Stomach (tissue), 9 donors: ENCODE results near the gene TCP11L2. TPM values are rescaled to one million over a fixed set of nuclear protein-coding genes. Genes with fewer than 3 reads are reported as not detected.
"Not testable (repeated sequence)": the region's sequence is repeated elsewhere in the genome, so short reads cannot be mapped to it uniquely, and the experiment has no call there.

Experiments used
- DNase-seq, 2 donors: peaks; one replicate each; pipeline versions ENCODE4 v3.0.0 to v3.0.0-alpha.2; 2013 to 2019
- H3K27ac ChIP-seq, 5 donors: fragments of 200-600 bp in 4 of 5; sonication (generic) in 4 of 5; one replicate each; pipeline ENCODE4 v1.5.1; 2013 to 2019; ENCODE audit warnings: mild to moderate bottlenecking in 1 of 5, moderate library complexity in 1 of 5
- H3K27me3 ChIP-seq, 3 donors: fragments of 200-600 bp; sonication (generic); one replicate each; pipeline ENCODE4 v1.5.1; 2017 to 2019; ENCODE audit warnings: mixed run types in 1 of 3
- H3K36me3 ChIP-seq, 4 donors: fragments of 200-600 bp; sonication (generic); 1 replicate in 3 of 4; 2 replicates in 1 of 4; pipeline ENCODE4 v1.5.1; 2016 to 2019
- H3K4me1 ChIP-seq, 4 donors: fragments of 200-600 bp; sonication (generic); one replicate each; pipeline ENCODE4 v1.5.1; 2016 to 2019
- H3K4me3 ChIP-seq, 4 donors: fragments of 200-600 bp; sonication (generic) in 3 of 4; one replicate each; pipeline ENCODE4 v1.5.1; 2016 to 2019; ENCODE audit warnings: mild to moderate bottlenecking in 1 of 4
- H3K9me3 ChIP-seq, 4 donors: fragments of 200-600 bp; sonication (generic); one replicate each; pipeline ENCODE4 v1.5.1; 2016 to 2019
- CTCF ChIP-seq, 7 experiments: fragments of 450-650 bp in 4 of 7; fragments of 200-600 bp in 3 of 7; sonication (generic) in 3 of 7; IDR thresholded peaks; one replicate each; pipeline ENCODE4 v1.5.1; 2016 to 2019; ENCODE audit warnings: antibody characterized with exemption in 7 of 7, control low read depth in 2 of 7, mild to moderate bottlenecking in 1 of 7
- EP300 ChIP-seq: sonication (generic); formaldehyde crosslinking; IDR thresholded peaks from one replicate; pipeline ENCODE4 v1.6.1; 2017; ENCODE audit warnings: antibody characterized with exemption
- POLR2A ChIP-seq, 4 donors: fragments of 450-650 bp; IDR thresholded peaks; one replicate each; pipeline ENCODE4 v1.6.1; 2016; ENCODE audit warnings: antibody characterized with exemption in 4 of 4, control low read depth in 2 of 4, mild to moderate bottlenecking in 1 of 4, moderate library complexity in 1 of 4
- POLR2AphosphoS5 ChIP-seq, 3 donors: sonication (generic); formaldehyde crosslinking; IDR thresholded peaks; one replicate each; pipeline ENCODE4 v1.6.1; 2016; ENCODE audit warnings: antibody characterized with exemption in 3 of 3
- WGBS, 5 donors: extraction: QIAGEN DNeasy Blood & Tissue Kit in 3 of 5; methylation state at CpG; one replicate each; pipeline versions ENCODE4 v1.1.5 to v1.1.7; 2013 to 2018; 5-methylcytosine and 5-hydroxymethylcytosine counted together
- intact Hi-C: fragments of 100-400 bp; cut with DNase I; formaldehyde crosslinking; loops from one replicate; pipeline ENCODE4 v1.15.1; 2023; ENCODE audit warnings: low total_unique reads
- polyA plus RNA-seq, 3 donors: library from polyadenylated mRNA; stranded (reverse); fragments of 200-250 nt; gene quantifications; one replicate each; pipeline ENCODE4 v1.2.3, GENCODE V29; 2013
- total RNA-seq, 5 donors: library from RNA; depleted of rRNA; stranded (reverse); fragments of >200 nt; gene quantifications; one replicate each; pipeline versions ENCODE4 v1.1.0 to v1.2.3, GENCODE V29; 2014 to 2016
- donor health status: healthy with polysubstance abuse.
- donor health status: Bipolar disorder and iron deficiency.
- donor health status: healthy.

TCP11L2 gene
- total and polyA plus RNA-seq, 8 donors: 0.29 to 57.5 (median 16.5) TPM

GRCh38 chr12:106309671-106310505 lies 7.4 kb downstream of the TCP11L2 start:
- DNase-seq: no peak
- H3K4me1 ChIP-seq: peaks cover 14 to 68% (median 44%) of the 10 kb centered on the region in 4 donors
- WGBS, 5 donors: 69 to 79% (median 74%) methylated on average over 7 of the region's 7 CpGs
- no peaks in the 10 kb centered on the region for H3K9me3 ChIP-seq
- H3K36me3 ChIP-seq: peaks cover 10 to 44% (median 28%) of the 10 kb centered on the region in 4 donors
- no peaks in the 10 kb centered on the region for H3K27me3 ChIP-seq
- intact Hi-C loops: no loop called here
- H3K4me3 ChIP-seq: no peak overlapping the region
- TF ChIP-seq CTCF (IDR thresholded peaks at IDR 0.05): no peak
- TF ChIP-seq POLR2A (IDR thresholded peaks at IDR 0.05): no peak
- TF ChIP-seq EP300: no peak
- no peak for TF ChIP-seq POLR2AphosphoS5 (IDR thresholded peaks at IDR 0.05)
- no peak overlapping the region for H3K27ac ChIP-seq

- intact Hi-C loops: no loop called here
- WGBS, 5 donors: 78 to 90% (median 79%) methylated on average over 4 to 5 of the region's 5 CpGs
- Histone ChIP-seq H3K36me3 (peaks cover 13 to 52% (median 36%) of the 10 kb centered on the region in 4 donors), H3K9me3 (no peaks in the 10 kb centered on the region), H3K4me3 (no peak overlapping the region), H3K4me1 (peaks cover 10 to 64% (median 43%) of the 10 kb centered on the region in 4 donors), H3K27me3 (no peaks in the 10 kb centered on the region), H3K27ac (no peak overlapping the region)
- TF ChIP-seq POLR2A (IDR thresholded peaks at IDR 0.05): no peak
- no peak for TF ChIP-seq EP300
- TF ChIP-seq POLR2AphosphoS5 (IDR thresholded peaks at IDR 0.05): no peak
- DNase-seq: no peak
Measured at GRCh38 chr12:106310687-106311086, 8.2 kb downstream of the TCP11L2 start.

GRCh38 chr12:106311139-106311538 lies 8.6 kb downstream of the TCP11L2 start:
- intact Hi-C loops: no loop called here
- WGBS, 5 donors: 70 to 81% (median 70%) methylated on average over 8 of the region's 8 CpGs
- no peak overlapping the region for H3K4me3 ChIP-seq
- H3K4me1 ChIP-seq: peaks cover 5 to 59% (median 39%) of the 10 kb centered on the region in 4 donors
- H3K27ac ChIP-seq: no peak overlapping the region
- TF ChIP-seq EP300 (no peak), CTCF (IDR thresholded peaks at IDR 0.05) (no peak), POLR2AphosphoS5 (IDR thresholded peaks at IDR 0.05) (no peak), POLR2A (IDR thresholded peaks at IDR 0.05) (no peak)
- H3K36me3 ChIP-seq: peaks cover 13 to 56% (median 40%) of the 10 kb centered on the region in 4 donors
- no peaks in the 10 kb centered on the region for H3K9me3 ChIP-seq
- H3K27me3 ChIP-seq: no peaks in the 10 kb centered on the region
- DNase-seq: no peak

- intact Hi-C loops: not testable (repeated sequence)
- 62 to 90% (median 73%) methylated on average over 4 of the region's 4 CpGs for WGBS, 5 donors
Measured at GRCh38 chr12:106313413-106313812, 10.9 kb downstream of the TCP11L2 start.

GRCh38 chr12:106315523-106315922 lies 13.0 kb downstream of the TCP11L2 start:
- DNase-seq: no peak
- no peak for TF ChIP-seq POLR2AphosphoS5 (IDR thresholded peaks at IDR 0.05)
- no peak for TF ChIP-seq CTCF (IDR thresholded peaks at IDR 0.05)
- TF ChIP-seq POLR2A (IDR thresholded peaks at IDR 0.05): no peak
- TF ChIP-seq EP300: no peak
- Histone ChIP-seq H3K36me3 (peaks cover 31 to 90% (median 80%) of the 10 kb centered on the region in 4 donors), H3K27me3 (no peaks in the 10 kb centered on the region), H3K4me1 (peaks cover 0 to 16% (median 14%) of the 10 kb centered on the region in 4 donors), H3K27ac (no peak overlapping the region), H3K4me3 (no peak overlapping the region), H3K9me3 (no peaks in the 10 kb centered on the region)
- 77 to 91% (median 84%) methylated on average over 4 of the region's 4 CpGs for WGBS, 5 donors
- intact Hi-C loops: no loop called here

More at GRCh38 chr12:106313413-106313812, 10.9 kb downstream of the TCP11L2 start:
- H3K36me3 ChIP-seq: peaks cover 18 to 70% (median 62%) of the 10 kb centered on the region in 4 donors
- not testable (repeated sequence) for H3K9me3 ChIP-seq, DNase-seq, H3K27me3 ChIP-seq, H3K4me3 ChIP-seq, H3K27ac ChIP-seq
- peaks cover 0 to 37% (median 25%) of the 10 kb centered on the region in 4 donors for H3K4me1 ChIP-seq
